Kidney epithelial cell (primary cell): Measurements from ENCODE around the gene HCAR2. TPM values are rescaled to one million over a fixed set of nuclear protein-coding genes. Genes with fewer than 3 reads are reported as not detected.

Source experiments
- DNase-seq: peaks from one replicate; pipeline ENCODE4 v3.0.0-alpha.2; 2010; ENCODE audit warnings: low read depth
- H3K27me3 ChIP-seq: 2 replicates; pipeline ENCODE4 v1.6.0; 2011; ENCODE audit warnings: low read length; ENCODE audit not compliant: control insufficient read depth, insufficient read depth
- H3K36me3 ChIP-seq: 2 replicates; pipeline ENCODE4 v1.5.1; 2011; ENCODE audit warnings: low read length; ENCODE audit not compliant: control insufficient read depth, insufficient read depth
- H3K4me3 ChIP-seq: 2 replicates; pipeline ENCODE4 v1.5.1; 2011; ENCODE audit warnings: low read depth, mild to moderate bottlenecking, control low read depth, low read length
- CTCF ChIP-seq: IDR thresholded peaks from 2 replicates; pipeline ENCODE4 v1.5.1; 2011; ENCODE audit warnings: mild to moderate bottlenecking, moderate library complexity, low read length, control low read depth, inconsistent platforms; ENCODE audit not compliant: insufficient read depth, poor library complexity, severe bottlenecking
- total RNA-seq: library from RNA; depleted of rRNA; stranded (reverse); fragments of >200 nt; gene quantifications from 2 replicates; pipeline ENCODE4 v1.2.3, GENCODE V29; 2015

The HCAR2 gene
- total RNA-seq, 1 donor from 2014 or later: not detected

- H3K27me3 ChIP-seq: no peaks in the 10 kb centered on the region
- no peak for DNase-seq
- no peak for TF ChIP-seq CTCF
- H3K36me3 ChIP-seq: no peaks in the 10 kb centered on the region
- peak within 1 kb of the TSS; percentile 26 for H3K4me3 ChIP-seq
These were observed 27.3 kb upstream of the HCAR2 start, which contains the start of gene HCAR1 for GRCh38 chr12:122730215-122731014. Gene HCAR1, minus strand, starts transcription at chr12:122730844. Its CDS starts 505 bp downstream, at chr12:122730339.

GRCh38 chr12:122729583-122730214 is 26.5 kb upstream of the HCAR2 start:
- DNase-seq: no peak
- no peak for TF ChIP-seq CTCF
- Histone ChIP-seq H3K27me3 (no peaks in the 10 kb centered on the region), H3K4me3 (no peak overlapping the region), H3K36me3 (no peaks in the 10 kb centered on the region)

- TF ChIP-seq CTCF: no peak
- DNase-seq: peak; percentile 62
- Histone ChIP-seq H3K36me3 (no peaks in the 10 kb centered on the region), H3K27me3 (no peaks in the 10 kb centered on the region), H3K4me3 (no peak overlapping the region)
These were observed 23.0 kb upstream of the HCAR2 start for GRCh38 chr12:122726080-122726558.

GRCh38 chr12:122725452-122726079 is 22.4 kb upstream of the HCAR2 start:
- Histone ChIP-seq H3K27me3 (no peaks in the 10 kb centered on the region), H3K4me3 (no peak overlapping the region), H3K36me3 (no peaks in the 10 kb centered on the region)
- no peak for TF ChIP-seq CTCF
- no peak for DNase-seq

GRCh38 chr12:122724641-122725243 is 21.6 kb upstream of the HCAR2 start:
- no peak for DNase-seq
- no peak for TF ChIP-seq CTCF
- Histone ChIP-seq H3K36me3 (no peaks in the 10 kb centered on the region), H3K27me3 (no peaks in the 10 kb centered on the region), H3K4me3 (no peak overlapping the region)
